ENCODE measurements around the gene NLRC5.

The NLRC5 gene

DNA sequence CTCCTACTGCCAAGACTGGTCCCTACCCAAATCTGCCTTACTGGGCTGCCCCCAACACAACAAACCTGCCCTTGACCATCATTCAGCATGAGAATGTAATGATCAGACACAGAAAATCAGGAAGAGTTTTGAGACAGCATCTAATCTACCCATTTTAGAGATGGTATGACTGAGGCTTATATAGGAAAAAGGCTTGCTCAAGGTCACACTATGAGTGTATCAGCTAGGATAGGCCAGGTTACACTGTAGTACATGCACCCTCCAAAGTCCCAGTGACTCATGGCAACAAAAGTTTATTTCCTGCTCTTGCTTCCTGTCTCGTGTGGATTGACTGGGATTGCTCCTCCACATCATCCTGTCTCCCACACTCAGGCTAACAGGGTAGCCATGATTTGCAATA, 27.9 kb downstream of the NLRC5 start:
- no peak for DNase-seq (ENCODE audit: extremely low spot score, insufficient read length, low read depth)
- FAIRE-seq = no peak

DNA sequence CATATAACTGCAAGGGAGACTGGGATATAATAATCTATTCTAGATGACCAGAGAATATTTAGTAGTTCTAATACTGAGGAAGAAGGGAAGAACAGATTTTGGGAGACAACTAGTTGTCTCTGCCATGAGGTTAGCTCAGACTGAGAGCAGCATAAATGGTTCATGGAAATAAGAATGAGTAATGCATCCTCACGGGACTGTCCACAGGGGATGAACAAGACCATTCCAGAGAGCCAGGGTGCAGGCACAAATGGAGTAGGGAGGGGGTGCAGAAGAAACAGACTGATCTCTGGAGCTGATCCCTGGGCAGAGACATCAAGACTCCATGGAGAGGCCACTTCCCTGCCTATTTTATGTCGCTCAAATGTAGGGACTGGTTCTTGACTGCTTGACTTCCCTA, 30.4 kb downstream of the NLRC5 start:
- DNase-seq (ENCODE audit: extremely low spot score, insufficient read length, low read depth) (no peak), FAIRE-seq (no peak)

GRCh38 chr16:57020651-57021050, 31.3 kb downstream of the NLRC5 start:
- FAIRE-seq (no peak), DNase-seq (ENCODE audit: extremely low spot score, insufficient read length, low read depth) (no peak)

DNA sequence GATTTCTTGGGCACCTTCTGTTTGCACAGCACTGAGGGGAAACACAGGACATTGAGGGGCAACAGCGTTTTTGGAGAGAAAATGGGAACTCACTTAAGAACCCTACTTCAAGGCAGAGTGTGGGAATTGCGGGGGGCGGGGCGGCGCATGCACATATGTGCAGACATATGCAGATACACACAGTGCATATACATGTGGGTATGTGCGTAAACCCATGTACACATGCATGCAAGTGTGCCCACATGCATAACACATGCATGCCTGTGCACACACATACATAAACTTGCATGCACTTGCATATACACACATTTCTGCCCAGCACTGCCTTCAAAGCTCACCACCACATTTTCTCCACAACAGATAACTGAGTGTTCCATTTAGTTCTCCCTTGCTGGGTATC, 32.4 kb downstream of the NLRC5 start:
- FAIRE-seq = no peak

GRCh38 chr16:57022445-57022844, 33.1 kb downstream of the NLRC5 start:
- FAIRE-seq (no peak), DNase-seq (ENCODE audit: extremely low spot score, insufficient read length, low read depth) (no peak)

More for the DNA sequence above, 32.4 kb downstream of the NLRC5 start:
- DNase-seq (ENCODE audit: extremely low spot score, insufficient read length, low read depth) = no peak

DNA sequence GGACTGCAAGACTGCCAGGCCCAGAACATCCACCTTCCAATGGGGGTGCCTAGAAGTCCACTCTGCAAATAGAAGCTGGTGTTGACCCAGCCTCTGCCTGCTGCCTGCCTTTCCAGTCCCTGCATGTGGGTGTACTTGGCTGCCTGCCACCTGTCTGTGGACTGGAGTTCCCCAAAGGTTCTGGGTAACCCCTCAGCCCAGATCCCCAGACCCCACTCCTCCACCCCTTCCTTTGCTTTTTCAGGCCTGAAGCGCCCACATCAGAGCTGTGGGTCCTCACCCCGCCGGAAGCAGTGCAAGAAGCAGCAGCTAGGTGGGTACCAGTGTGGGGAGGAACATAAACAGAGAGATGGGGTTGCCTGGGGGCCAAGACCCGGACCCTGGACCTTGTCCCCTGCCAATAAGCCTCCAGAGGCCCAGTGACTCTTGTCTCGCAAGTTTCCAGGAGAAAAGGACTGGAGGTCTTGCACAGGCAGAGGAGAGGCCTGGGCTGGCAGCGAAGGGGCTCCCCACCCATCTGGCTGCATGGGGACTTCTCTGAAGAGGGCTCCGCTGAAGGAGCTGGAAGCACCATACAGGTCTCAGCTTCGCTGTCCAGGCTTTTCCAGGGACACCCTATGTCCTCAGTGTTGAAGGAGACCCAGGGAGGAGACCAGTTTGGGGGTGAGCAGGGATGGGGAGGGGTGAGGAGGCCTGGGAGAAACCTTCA, 34.3 kb downstream of the NLRC5 start:
- no peak for DNase-seq (ENCODE audit: extremely low spot score, insufficient read length, low read depth)
- FAIRE-seq = no peak

DNA sequence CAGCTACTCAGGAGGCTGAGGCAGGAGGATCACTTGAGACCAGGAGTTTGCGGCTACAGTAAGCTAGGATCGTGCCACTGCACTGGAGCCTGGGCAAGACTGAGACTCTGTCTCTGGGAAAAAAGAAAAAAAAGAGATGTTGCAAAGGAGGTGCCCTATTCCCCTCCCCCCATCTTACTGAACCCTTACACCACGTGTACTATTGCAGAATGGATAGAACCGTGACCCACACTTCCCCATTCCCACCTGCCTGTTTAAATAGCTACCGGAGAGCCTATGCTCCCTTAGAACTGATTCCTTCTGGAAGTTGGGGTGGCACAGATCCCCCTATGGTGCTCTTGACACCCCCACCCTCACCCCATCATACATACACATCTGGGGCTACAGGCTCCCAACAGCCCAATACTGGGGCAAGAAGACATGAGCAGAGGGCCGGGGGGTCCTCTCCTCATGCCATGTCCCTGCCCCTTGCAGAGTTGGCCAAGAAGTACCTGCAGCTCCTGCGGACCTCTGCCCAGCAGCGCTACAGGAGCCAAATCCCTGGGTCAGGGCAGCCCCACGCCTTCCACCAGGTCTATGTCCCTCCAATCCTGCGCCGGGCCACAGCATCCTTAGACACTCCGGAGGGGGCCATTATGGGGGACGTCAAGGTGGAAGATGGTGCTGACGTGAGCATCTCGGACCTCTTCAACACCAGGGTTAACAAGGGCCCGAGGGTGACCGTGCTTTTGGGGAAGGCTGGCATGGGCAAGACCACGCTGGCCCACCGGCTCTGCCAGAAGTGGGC, 35.7 kb downstream of the NLRC5 start:
- no peak for FAIRE-seq
- no peak for DNase-seq (ENCODE audit: extremely low spot score, insufficient read length, low read depth)

DNA sequence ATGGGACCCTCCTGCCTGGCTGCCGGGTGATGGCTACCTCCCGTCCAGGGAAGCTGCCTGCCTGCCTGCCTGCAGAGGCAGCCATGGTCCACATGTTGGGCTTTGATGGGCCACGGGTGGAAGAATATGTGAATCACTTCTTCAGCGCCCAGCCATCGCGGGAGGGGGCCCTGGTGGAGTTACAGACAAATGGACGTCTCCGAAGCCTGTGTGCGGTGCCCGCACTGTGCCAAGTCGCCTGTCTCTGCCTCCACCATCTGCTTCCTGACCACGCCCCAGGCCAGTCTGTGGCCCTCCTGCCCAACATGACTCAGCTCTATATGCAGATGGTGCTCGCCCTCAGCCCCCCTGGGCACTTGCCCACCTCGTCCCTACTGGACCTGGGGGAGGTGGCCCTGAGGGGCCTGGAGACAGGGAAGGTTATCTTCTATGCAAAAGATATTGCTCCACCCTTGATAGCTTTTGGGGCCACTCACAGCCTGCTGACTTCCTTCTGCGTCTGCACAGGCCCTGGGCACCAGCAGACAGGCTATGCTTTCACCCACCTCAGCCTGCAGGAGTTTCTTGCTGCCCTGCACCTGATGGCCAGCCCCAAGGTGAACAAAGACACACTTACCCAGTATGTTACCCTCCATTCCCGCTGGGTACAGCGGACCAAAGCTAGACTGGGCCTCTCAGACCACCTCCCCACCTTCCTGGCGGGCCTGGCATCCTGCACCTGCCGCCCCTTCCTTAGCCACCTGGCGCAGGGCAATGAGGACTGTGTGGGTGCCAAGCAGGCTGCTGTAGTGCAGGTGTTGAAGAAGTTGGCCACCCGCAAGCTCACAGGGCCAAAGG, 36.8 kb downstream of the NLRC5 start:
- FAIRE-seq (no peak), DNase-seq (ENCODE audit: extremely low spot score, insufficient read length, low read depth) (no peak)

DNA sequence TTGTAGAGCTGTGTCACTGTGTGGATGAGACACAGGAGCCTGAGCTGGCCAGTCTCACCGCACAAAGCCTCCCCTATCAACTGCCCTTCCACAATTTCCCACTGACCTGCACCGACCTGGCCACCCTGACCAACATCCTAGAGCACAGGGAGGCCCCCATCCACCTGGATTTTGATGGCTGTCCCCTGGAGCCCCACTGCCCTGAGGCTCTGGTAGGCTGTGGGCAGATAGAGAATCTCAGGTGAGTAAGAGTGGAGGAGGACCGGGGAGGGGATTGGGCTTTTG, 37.4 kb downstream of the NLRC5 start:
- DNase-seq (ENCODE audit: extremely low spot score, insufficient read length, low read depth) = no peak
- FAIRE-seq = no peak

DNA sequence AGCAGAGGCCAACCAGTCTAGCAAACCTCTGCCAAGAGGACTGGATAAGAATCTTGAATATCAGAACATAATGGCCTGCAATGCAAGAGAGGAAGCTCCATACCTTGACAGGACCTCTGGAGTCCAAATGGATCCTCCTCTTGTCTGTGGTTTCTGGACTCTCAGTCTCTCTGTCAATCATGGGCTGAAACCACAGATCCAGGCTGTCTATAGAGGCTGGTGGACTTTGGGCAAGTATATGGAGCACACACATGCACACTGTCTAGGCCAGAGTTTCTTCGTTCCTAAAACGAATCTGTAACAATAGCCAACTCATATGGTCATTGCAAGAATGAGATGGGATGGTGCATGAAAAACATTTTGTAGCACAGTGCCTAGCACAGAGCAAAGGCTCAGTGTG, 37.7 kb downstream of the NLRC5 start:
- FAIRE-seq (no peak), DNase-seq (ENCODE audit: extremely low spot score, insufficient read length, low read depth) (no peak)

- DNase-seq (ENCODE audit: extremely low spot score, insufficient read length, low read depth) (no peak), FAIRE-seq (no peak)
These were observed 38.7 kb downstream of the NLRC5 start for GRCh38 chr16:57028086-57028485.

- DNase-seq (ENCODE audit: extremely low spot score, insufficient read length, low read depth) = no peak
- FAIRE-seq = no peak
These were observed 40.1 kb downstream of the NLRC5 start for GRCh38 chr16:57029161-57030160.

GRCh38 chr16:57030346-57030902, 41.1 kb downstream of the NLRC5 start:
- FAIRE-seq (no peak), DNase-seq (ENCODE audit: extremely low spot score, insufficient read length, low read depth) (no peak)

DNA sequence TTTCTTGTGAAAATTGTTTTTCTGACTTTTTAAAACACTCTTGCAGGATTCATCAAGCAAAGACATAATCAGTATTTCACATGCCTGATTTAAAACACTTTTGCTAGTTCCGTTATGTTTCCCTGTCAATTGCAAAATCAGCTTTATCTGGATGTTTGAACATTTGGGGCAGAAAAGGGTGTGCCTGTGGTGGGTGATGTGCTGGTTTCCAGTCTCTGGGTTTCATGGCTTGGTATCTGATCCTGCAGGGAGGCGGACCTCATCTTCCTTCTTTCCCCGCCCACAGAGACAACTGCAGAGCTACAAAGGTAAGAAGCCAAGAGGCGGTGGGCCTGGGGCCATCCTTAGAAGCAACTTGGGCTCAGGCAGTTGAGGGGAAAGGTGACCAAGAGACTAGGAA, 41.8 kb downstream of the NLRC5 start:
- DNase-seq (ENCODE audit: extremely low spot score, insufficient read length, low read depth) = no peak
- no peak for FAIRE-seq

DNA sequence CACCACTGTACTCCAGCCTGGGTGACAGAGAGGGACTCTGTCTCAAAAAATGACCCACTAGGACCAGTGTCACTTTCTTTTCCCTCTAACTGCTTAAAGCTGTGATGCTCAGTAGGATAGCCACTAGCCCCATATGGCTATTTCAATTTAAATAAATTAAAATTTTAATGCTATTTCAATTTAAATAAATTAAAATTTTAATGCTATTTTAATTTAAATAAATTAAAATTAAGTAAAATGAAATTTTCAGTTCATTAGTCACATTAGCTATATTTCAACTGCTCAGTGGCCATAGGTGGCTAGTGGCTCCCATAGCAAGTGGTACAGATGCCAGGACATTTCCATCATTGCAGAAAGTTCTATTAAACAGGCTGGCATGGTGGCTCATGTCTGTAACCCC, 43.0 kb downstream of the NLRC5 start:
- FAIRE-seq = no peak
- DNase-seq (ENCODE audit: extremely low spot score, insufficient read length, low read depth) = no peak

- FAIRE-seq (no peak), DNase-seq (ENCODE audit: extremely low spot score, insufficient read length, low read depth) (no peak)
These were observed 43.6 kb downstream of the NLRC5 start for GRCh38 chr16:57032931-57033330.

DNA sequence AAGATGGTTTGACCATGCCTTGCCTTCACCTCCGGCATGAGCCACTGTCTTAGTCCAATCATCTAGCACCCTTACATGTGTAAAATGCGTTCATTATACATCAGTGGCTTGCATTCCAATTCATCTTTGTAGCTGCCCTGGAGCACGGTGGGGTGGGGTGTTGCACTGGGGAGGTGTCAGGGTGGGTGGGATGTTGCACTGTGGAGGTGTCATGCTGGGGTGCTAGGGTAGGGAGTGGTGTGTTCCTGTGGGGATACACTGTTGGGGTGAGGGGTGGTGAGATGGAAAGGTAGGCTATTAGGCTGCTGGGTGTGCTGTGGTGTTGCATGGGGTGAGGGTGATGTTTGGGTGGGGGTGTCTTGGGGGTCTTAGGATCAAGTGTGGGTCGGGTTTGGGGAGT, 47.0 kb downstream of the NLRC5 start:
- FAIRE-seq (no peak), DNase-seq (ENCODE audit: extremely low spot score, insufficient read length, low read depth) (no peak)

GRCh38 chr16:57036945-57037344, 47.6 kb downstream of the NLRC5 start:
- no peak for FAIRE-seq
- no peak for DNase-seq (ENCODE audit: extremely low spot score, insufficient read length, low read depth)

GRCh38 chr16:57038166-57038565, 48.8 kb downstream of the NLRC5 start:
- no peak for FAIRE-seq
- no peak for DNase-seq (ENCODE audit: extremely low spot score, insufficient read length, low read depth)
